AG09309 (cell line): Measurements from ENCODE around the gene BLOC1S5.
A peak's percentile ranks its signal among the peaks of the same experiment; 100 is the strongest.

Source experiments
- DNase-seq: peaks from one replicate; pipeline ENCODE4 v3.0.0-alpha.2; 2010; ENCODE audit warnings: low read depth
- H3K4me3 ChIP-seq: 2 replicates; pipeline ENCODE4 v1.5.1; 2011; ENCODE audit warnings: mild to moderate bottlenecking, low read depth, low read length, moderate library complexity; ENCODE audit not compliant: control insufficient read depth
- CTCF ChIP-seq: IDR thresholded peaks from 2 replicates; pipeline ENCODE4 v1.5.1; 2011; ENCODE audit warnings: mild to moderate bottlenecking, low read depth, low read length, inconsistent platforms; ENCODE audit not compliant: insufficient read depth, control insufficient read depth; ENCODE audit errors: missing control alignments

BLOC1S5 gene

GRCh38 chr6:8061736-8062135, 2.5 kb downstream of the BLOC1S5 start:
- no peak for TF ChIP-seq CTCF
- H3K4me3 ChIP-seq = no peak overlapping the region
- DNase-seq = no peak

GRCh38 chr6:8060346-8060745, 3.8 kb downstream of the BLOC1S5 start:
- H3K4me3 ChIP-seq = no peak overlapping the region
- no peak for TF ChIP-seq CTCF
- DNase-seq = no peak

- no peak for DNase-seq
- peak; percentile 16 for TF ChIP-seq CTCF
- no peak overlapping the region for H3K4me3 ChIP-seq
These were observed 5.1 kb downstream of the BLOC1S5 start for GRCh38 chr6:8059129-8059528.

DNA sequence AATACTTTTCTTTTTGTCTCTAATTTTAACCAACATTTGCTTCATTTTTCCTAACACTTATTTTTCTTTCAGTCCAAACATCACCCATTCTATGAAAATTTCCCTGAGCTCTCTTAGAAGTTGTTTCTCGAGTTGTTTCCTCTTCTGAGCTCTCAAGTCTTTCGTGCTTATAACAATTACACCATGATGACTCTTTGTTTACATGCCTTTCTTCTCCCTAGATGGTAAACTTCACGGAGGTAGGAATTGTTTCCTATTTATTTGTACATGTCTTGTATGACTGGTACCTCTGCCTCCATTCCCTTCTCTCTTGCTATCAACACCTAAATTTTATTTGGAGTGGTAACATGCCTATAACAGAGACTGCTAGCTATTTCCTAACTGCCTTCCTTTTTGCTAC, 6.4 kb downstream of the BLOC1S5 start:
- no peak for TF ChIP-seq CTCF
- no peak for DNase-seq

DNA sequence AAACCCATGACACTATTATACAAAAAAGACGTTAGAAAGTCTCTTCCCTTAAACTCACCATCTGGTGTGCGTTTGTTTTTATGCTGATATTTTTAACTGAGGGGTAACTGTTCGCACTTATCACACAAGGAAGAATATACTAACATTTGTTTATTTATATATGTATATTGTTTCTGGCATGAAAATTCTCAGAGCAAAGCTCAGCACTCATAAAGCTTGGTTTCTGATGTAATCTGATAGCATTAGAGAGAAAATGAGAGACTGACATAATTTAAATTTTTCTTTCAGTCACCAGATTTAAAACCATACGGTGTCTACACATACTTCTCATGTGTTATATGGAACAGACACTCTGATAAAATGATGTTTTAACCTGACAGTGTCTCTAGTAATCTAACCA, 6.9 kb downstream of the BLOC1S5 start:
- no peak for TF ChIP-seq CTCF
- H3K4me3 ChIP-seq = no peak overlapping the region
- no peak for DNase-seq

More for the DNA sequence above, 6.4 kb downstream of the BLOC1S5 start:
- H3K4me3 ChIP-seq = no peak overlapping the region

- H3K4me3 ChIP-seq = no peak overlapping the region
- TF ChIP-seq CTCF = no peak
- DNase-seq = no peak
These were observed 9.9 kb downstream of the BLOC1S5 start for GRCh38 chr6:8054276-8054675.
